C4-2B (cell line): Measurements from ENCODE around the gene PGLYRP4.
"Not testable (repeated sequence)": the region's sequence is repeated elsewhere in the genome, so short reads cannot be mapped to it uniquely, and the experiment has no call there.

Source experiments
- H3K27ac ChIP-seq: fragments of 450-650 bp; 2 replicates; pipeline ENCODE4 v1.5.1; 2017
- CTCF ChIP-seq: fragments of 450-650 bp; conservative IDR thresholded peaks from 2 replicates; pipeline ENCODE4 v1.5.1; 2017; ENCODE audit warnings: mild to moderate bottlenecking
- ZFX ChIP-seq: fragments of 450-650 bp; IDR thresholded peaks from 2 replicates; pipeline ENCODE4 v1.6.1; 2017

The PGLYRP4 gene

DNA sequence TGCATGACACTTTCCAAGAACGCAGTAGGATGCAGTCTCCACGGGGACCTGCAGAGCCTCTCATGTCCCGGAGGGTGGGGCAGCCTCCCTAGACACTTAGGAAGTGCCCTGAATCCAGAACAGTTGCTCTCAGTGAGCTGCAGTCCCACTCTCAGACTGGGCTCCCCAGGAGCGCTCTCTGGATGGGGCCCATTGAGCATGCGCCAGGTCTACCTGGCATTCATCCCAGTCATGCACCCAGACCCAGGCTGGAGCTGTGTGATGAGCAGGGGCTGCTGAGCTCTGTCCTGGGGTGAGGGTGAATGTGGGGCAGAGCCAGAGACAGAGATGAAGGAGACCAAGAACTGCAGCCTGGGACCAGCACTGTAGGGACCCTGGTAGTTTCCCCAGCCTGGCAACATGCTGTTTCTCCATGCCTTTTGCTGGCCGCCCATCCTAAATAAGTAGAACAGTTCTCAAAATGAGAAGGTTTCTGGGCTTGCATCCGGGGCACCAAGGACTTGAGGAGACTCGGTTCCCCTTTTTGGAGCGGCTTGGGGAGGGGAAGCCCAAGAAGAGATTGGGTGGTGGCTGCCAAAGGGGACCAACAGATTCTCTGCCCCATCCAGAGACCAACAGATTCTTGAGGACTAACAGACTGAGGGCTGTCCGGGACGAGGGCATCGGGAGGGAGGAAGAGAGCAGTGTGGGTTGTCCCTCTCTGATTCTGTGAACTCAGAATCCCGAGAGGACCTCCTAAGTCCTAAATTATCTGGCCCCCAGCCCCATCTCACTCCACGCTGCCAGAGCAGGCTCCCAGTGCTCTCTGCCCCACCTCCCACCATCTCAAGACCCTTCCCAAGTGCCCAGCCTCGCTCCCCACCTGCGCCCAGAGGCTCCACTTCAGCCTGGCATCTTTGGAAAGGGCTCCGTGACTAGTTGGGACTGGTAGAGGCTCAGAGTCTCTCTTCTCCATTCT lies 1.0 kb upstream of the PGLYRP4 start:
- H3K27ac ChIP-seq: no peak overlapping the region
- TF ChIP-seq CTCF (no peak), ZFX (no peak)

- no peak for TF ChIP-seq CTCF
- TF ChIP-seq ZFX: no peak
- no peak overlapping the region for H3K27ac ChIP-seq
Measured at GRCh38 chr1:153347856-153348255, 785 bp downstream of the PGLYRP4 start.

- not testable (repeated sequence) for H3K27ac ChIP-seq
Measured at GRCh38 chr1:153347049-153347448, 1.6 kb downstream of the PGLYRP4 start.

- no peak overlapping the region for H3K27ac ChIP-seq
- TF ChIP-seq CTCF: no peak
- TF ChIP-seq ZFX: no peak
Measured at GRCh38 chr1:153346077-153346723, 2.4 kb downstream of the PGLYRP4 start.

DNA sequence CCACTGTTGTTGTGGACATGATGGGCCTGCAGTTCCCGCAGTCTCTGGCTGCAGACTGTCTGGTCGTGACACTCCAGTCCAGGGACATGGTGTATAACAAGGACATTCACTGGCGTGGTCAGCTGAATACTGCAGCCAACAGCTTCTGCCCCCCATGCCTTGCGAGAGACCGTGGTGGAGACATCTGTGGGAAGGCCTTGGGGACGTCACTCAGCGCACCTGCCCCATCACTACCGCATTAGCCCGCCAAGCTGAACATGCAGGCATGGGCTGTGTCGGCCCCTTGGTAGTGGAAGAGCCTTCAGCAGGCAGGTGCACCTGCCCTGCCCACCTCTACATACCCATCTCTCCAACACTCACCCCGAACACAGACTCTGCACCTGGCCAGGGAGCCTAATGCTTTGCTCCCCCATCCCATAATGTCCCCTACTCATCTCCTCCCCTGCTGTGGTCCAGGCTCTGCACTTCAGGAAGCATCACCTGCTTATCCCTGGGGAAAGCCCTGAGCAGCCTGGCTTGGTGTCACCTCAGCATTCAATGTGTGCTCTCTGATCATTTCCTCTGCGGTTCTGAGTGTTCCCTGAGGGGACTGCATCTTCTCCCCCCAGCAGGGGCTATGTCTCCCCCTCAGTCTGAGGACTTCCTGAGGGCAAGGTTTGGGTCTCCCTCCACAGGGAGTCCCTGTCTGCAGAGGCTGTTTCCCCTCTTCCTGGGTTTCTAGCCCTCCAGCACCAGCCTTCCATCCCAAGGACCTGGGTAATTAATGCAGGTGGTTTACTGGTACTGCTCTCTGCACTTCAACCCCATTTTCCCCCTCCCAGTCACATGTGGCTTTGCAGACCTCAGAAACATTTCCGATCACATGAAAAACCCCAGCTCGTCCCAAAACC lies 3.2 kb downstream of the PGLYRP4 start:
- TF ChIP-seq ZFX (no peak), CTCF (no peak)
- no peak overlapping the region for H3K27ac ChIP-seq

- TF ChIP-seq ZFX (no peak), CTCF (no peak)
- no peak overlapping the region for H3K27ac ChIP-seq
Measured at GRCh38 chr1:153344718-153345025, 4.0 kb downstream of the PGLYRP4 start.

DNA sequence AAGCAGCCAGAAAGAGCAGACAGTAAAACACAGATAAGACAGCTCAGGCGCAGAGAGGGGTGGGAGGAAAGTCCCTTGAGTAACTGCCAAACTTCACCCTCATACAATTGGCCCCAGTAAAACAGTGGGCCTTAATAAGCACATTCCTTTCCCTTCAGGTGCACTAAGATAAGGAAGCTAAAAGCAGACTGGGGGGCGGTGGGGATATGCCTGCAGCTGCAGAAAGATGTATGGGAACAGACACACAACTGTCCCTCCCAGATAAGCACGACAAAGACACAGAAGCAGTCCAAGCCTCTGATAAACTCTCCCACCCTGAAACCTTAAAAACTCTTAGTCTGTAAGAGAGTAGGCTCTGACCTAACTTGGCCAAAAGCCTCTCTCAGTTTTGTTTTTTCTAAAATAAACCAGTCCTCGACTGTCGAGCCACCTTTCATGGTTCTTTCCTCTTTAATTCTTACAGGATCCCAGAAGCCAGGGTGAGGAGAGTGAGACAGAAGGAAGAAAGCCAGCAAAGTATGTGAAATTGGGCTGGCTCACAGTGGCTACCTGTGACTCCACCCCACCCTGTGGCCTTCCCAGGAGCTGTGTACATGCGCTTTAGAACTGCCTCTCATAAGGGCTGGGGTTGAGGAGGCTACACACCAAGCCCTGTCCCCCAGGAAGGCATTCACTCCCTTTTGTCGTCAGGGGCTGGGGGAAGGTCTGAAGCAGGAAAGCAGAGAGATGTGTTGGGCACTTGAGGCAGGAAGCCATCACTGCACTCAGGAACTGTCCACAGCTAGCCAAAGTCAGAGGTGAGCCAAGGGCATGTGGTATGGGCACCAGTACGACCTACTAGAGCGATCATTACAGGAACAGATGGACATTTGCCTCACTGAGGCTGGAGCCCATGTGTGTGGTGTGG lies 4.6 kb downstream of the PGLYRP4 start:
- TF ChIP-seq ZFX (no peak), CTCF (no peak)
- H3K27ac ChIP-seq: no peak overlapping the region
